Activated CD4-positive, alpha-beta memory T cell treated with anti-CD3 and anti-CD28 coated beads, Interleukin-2, amount 10 ng/mL, durations not matched to agents 7 days and 5 days (primary cell): ENCODE data around the gene NAPA. TPM values are rescaled to one million over a fixed set of nuclear protein-coding genes. Genes with fewer than 3 reads are reported as not detected.

ENCODE experiments used
- CTCF ChIA-PET: fragments of 350-600 bp; sonication (Branson Sonifier 250); formaldehyde crosslinking; loops from one replicate; lab custom pipeline; 2021; ENCODE audit warnings: antibody characterized with exemption, inconsistent platforms; lab: Charles Lee
- POLR2A ChIA-PET: fragments of 350-600 bp; sonication (Branson Sonifier 250); formaldehyde crosslinking; loops from one replicate; lab custom pipeline; 2021; ENCODE audit warnings: antibody characterized with exemption; lab: Charles Lee
- DNase-seq: peaks from one replicate; pipeline ENCODE4 v3.0.0-alpha.2; 2020
- H3K27ac Mint-ChIP-seq: one replicate; pipeline ENCODE4 v1.8.0; 2021; ENCODE audit warnings: mild to moderate bottlenecking, mixed read lengths
- H3K27me3 Mint-ChIP-seq: one replicate; pipeline ENCODE4 v1.8.0; 2021; ENCODE audit warnings: mixed read lengths
- H3K36me3 Mint-ChIP-seq: one replicate; pipeline ENCODE4 v1.8.0; 2021; ENCODE audit warnings: low read depth, mixed read lengths
- H3K4me1 Mint-ChIP-seq: one replicate; pipeline ENCODE4 v1.8.0; 2021; ENCODE audit warnings: mixed read lengths
- H3K4me3 Mint-ChIP-seq: one replicate; pipeline ENCODE4 v1.8.0; 2021; ENCODE audit warnings: mild to moderate bottlenecking, mixed read lengths
- H3K9me3 Mint-ChIP-seq: one replicate; pipeline ENCODE4 v1.8.0; 2021; ENCODE audit warnings: mixed read lengths
- total RNA-seq, 2 experiments: library from RNA; stranded (reverse); gene quantifications; one replicate each; pipeline ENCODE4 v1.2.3, GENCODE V29; 2021

NAPA gene
- total RNA-seq, 2 experiments from 2014 or later: 117 to 119 TPM

DNA sequence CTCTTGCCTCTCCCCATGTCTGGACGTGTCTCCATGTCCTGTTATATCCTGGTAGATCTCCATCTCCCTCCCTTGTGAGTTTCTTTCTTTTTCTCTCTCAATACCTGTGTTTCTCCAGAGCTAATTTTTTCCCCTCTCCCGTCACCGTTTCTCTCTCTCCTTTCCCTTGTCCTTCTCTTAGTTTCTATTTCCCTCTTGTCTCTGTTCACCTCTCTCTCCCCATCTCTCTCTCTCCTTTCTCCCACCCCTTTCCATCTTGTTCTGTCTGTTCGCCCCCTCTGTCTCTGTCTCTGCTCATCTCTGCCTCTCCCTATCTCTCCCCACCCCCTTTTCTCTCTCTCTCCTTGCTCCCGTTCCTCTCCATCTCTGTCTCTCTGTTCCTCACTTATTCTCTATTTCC lies 56.2 kb downstream of the NAPA start:
- POLR2A ChIA-PET: no interaction called here
- H3K27ac Mint-ChIP-seq: no peak overlapping the region
- CTCF ChIA-PET: no interaction called here

DNA sequence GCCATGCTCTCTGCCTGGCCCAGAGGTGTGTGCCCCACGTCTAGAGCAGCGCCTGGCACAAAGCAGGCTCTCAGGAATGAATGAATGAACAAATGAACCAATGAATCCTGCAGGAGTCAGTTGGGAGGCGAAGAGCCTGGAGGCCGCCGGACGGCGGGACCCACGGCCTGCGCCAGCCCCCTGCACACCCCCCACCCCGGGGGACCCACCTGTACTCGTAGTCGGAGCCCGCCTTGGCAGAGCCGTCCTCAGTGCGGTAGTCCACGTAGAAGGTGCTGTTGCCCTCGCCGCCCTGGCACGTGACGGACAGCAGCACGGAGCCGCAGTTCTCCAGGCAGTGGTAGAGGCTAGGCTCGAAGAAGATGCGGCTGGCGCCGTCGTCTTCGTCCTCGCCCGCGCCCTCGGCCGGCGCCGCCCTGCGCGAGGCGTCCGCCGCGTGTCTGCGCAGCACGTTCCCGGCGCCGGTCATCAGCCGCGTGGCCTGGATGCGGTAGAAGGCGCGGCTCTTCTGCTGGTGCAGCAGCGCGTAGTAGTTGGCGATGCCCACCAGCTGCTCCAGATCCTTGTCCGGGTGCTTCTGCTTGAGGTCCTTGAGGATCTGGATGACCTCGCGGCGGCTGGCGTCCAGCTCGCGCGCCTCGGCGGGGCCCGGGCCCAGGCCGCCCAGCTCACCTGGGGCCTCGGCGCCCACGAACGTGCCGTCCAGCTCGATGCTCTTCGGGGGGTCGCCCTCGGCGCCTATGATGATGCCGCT lies 58.0 kb downstream of the NAPA start:
- no peak for DNase-seq
- Mint-ChIP-seq H3K4me1 (no peaks in the 10 kb centered on the region), H3K36me3 (no peaks in the 10 kb centered on the region), H3K4me3 (no peak overlapping the region), H3K27me3 (peaks cover 28% of the 10 kb centered on the region), H3K9me3 (no peaks in the 10 kb centered on the region), H3K27ac (no peak overlapping the region)
- ChIA-PET POLR2A (no interaction called here), CTCF (interaction anchor here (1.5 kb wide), 1 partner anchor 20 kb away, joined by 8 read pairs; no protein-coding TSS in a partner anchor)

More for the DNA sequence above, 56.2 kb downstream of the NAPA start:
- Mint-ChIP-seq H3K9me3 (no peaks in the 10 kb centered on the region), H3K27me3 (peaks cover 30% of the 10 kb centered on the region), H3K4me1 (no peaks in the 10 kb centered on the region), H3K36me3 (no peaks in the 10 kb centered on the region), H3K4me3 (no peak overlapping the region)
- DNase-seq: no peak

- H3K4me1 Mint-ChIP-seq: peaks cover 22% of the 10 kb centered on the region
- peaks cover 54% of the 10 kb centered on the region for H3K27me3 Mint-ChIP-seq
- no peaks in the 10 kb centered on the region for H3K9me3 Mint-ChIP-seq
- DNase-seq: no peak
- ChIA-PET POLR2A (no interaction called here), CTCF (no interaction called here)
- no peaks in the 10 kb centered on the region for H3K36me3 Mint-ChIP-seq
- H3K4me3 Mint-ChIP-seq: no peak overlapping the region
- H3K27ac Mint-ChIP-seq: no peak overlapping the region
These were observed 64.4 kb downstream of the NAPA start for GRCh38 chr19:47450478-47450877.

DNA sequence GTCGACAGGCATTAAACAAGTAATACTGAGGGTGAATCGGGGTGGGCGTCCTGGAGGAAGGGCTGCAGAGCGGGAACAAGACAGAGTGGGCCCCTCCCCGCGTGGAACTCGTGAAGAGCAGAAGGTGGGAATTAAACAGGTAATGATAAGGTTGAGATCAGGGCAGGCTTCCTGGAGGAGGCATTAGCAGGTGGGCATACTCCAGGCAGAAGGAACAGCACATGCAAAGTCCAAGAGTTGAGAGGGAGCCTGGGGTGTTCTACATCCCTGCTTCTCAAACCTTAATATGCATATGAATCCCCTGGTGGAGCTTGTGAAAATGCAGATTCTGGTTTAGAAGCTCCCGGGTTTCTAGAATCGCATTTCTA lies 66.5 kb downstream of the NAPA start:
- no peaks in the 10 kb centered on the region for H3K9me3 Mint-ChIP-seq
- no peaks in the 10 kb centered on the region for H3K36me3 Mint-ChIP-seq
- peaks cover 41% of the 10 kb centered on the region for H3K4me1 Mint-ChIP-seq
- no peak for DNase-seq
- ChIA-PET CTCF (interaction anchor here (0.6 to 1.2 kb wide), 2 partner anchors 12 to 1394 kb away, joined by 3 to 4 read pairs; no protein-coding TSS in a partner anchor), POLR2A (interaction anchor here (0.9 kb wide), 1 partner anchor 14 kb away, joined by 3 read pairs; no protein-coding TSS in a partner anchor)
- H3K27me3 Mint-ChIP-seq: peaks cover 59% of the 10 kb centered on the region
- no peak overlapping the region for H3K4me3 Mint-ChIP-seq
- no peak overlapping the region for H3K27ac Mint-ChIP-seq

GRCh38 chr19:47447470-47448359 lies 67.1 kb downstream of the NAPA start:
- CTCF ChIA-PET: interaction anchor here (0.9 to 2.4 kb wide), 2 partner anchors 11 to 13 kb away, joined by 3 to 14 read pairs; no protein-coding TSS in a partner anchor
- peak; percentile 74 for DNase-seq
- no peak overlapping the region for H3K27ac Mint-ChIP-seq
- H3K27me3 Mint-ChIP-seq: peaks cover 66% of the 10 kb centered on the region
- peak overlapping the region; percentile 46 for H3K4me3 Mint-ChIP-seq
- H3K36me3 Mint-ChIP-seq: no peaks in the 10 kb centered on the region
- POLR2A ChIA-PET: interaction anchor here (0.9 to 1.2 kb wide), 2 partner anchors 15 to 36 kb away, joined by 3 to 8 read pairs; partner anchors contain the start of gene KPTN
- H3K4me1 Mint-ChIP-seq: peaks cover 45% of the 10 kb centered on the region
- H3K9me3 Mint-ChIP-seq: no peaks in the 10 kb centered on the region

GRCh38 chr19:47446534-47447469 lies 68.1 kb downstream of the NAPA start:
- H3K27me3 Mint-ChIP-seq: peaks cover 69% of the 10 kb centered on the region
- no peak overlapping the region for H3K27ac Mint-ChIP-seq
- peak overlapping the region; percentile 46 for H3K4me3 Mint-ChIP-seq
- CTCF ChIA-PET: interaction anchor here (0.9 to 2.4 kb wide), 5 partner anchors 10 to 37 kb away, joined by 3 to 14 read pairs (median 4); partner anchors contain the start of gene KPTN
- peak; percentile 45 for DNase-seq
- no peaks in the 10 kb centered on the region for H3K9me3 Mint-ChIP-seq
- POLR2A ChIA-PET: interaction anchor here (1.1 to 1.2 kb wide), 2 partner anchors 37 to 154 kb away, joined by 5 to 8 read pairs; partner anchors contain the start of gene KPTN
- H3K36me3 Mint-ChIP-seq: no peaks in the 10 kb centered on the region
- H3K4me1 Mint-ChIP-seq: peaks cover 45% of the 10 kb centered on the region

DNA sequence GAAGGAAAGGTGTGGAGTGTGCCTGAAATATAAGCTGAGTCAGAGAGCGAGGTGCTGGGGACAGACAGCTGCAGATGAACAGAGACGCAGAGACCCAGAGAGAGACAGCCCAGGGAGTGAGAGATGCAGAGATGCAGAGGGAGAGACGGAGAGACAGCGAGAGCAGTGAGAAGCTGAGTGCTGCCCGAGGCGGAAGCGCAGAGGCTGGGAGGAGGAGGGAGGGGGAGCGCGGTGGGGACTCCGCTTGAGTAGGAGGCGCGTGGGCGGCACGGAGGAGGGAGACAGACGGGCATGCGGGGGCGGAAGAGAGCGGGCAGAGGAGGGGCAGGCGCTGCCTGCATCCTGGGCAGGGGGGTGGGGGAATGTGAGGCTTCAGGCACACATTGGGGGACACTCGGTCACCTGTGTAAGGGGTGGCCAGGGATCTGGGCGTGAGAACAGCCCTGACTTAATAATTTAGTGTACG lies 68.9 kb downstream of the NAPA start:
- H3K36me3 Mint-ChIP-seq: no peaks in the 10 kb centered on the region
- H3K27me3 Mint-ChIP-seq: peaks cover 72% of the 10 kb centered on the region
- H3K4me1 Mint-ChIP-seq: peaks cover 45% of the 10 kb centered on the region
- peak; percentile 62 for DNase-seq
- H3K4me3 Mint-ChIP-seq: peak overlapping the region; percentile 50
- H3K27ac Mint-ChIP-seq: no peak overlapping the region
- ChIA-PET CTCF (interaction anchor here (1.0 to 2.4 kb wide), 4 partner anchors 9 to 38 kb away, joined by 4 to 14 read pairs (median 4); partner anchors contain the start of gene KPTN), POLR2A (interaction anchor here (1.1 kb wide), 1 partner anchor 155 kb away, joined by 5 read pairs; no protein-coding TSS in a partner anchor)
- H3K9me3 Mint-ChIP-seq: no peaks in the 10 kb centered on the region

GRCh38 chr19:47445527-47445926 lies 69.3 kb downstream of the NAPA start:
- Mint-ChIP-seq H3K27me3 (peaks cover 70% of the 10 kb centered on the region), H3K4me1 (peaks cover 45% of the 10 kb centered on the region), H3K36me3 (no peaks in the 10 kb centered on the region), H3K27ac (no peak overlapping the region), H3K4me3 (peak overlapping the region; percentile 50), H3K9me3 (no peaks in the 10 kb centered on the region)
- DNase-seq: no peak
- CTCF ChIA-PET: interaction anchor here (1.0 to 2.4 kb wide), 4 partner anchors 9 to 38 kb away, joined by 4 to 14 read pairs (median 4); partner anchors contain the start of gene KPTN
- POLR2A ChIA-PET: no interaction called here

GRCh38 chr19:47444388-47444821 lies 70.5 kb downstream of the NAPA start:
- Mint-ChIP-seq H3K27ac (no peak overlapping the region), H3K36me3 (no peaks in the 10 kb centered on the region), H3K9me3 (no peaks in the 10 kb centered on the region), H3K4me3 (no peak overlapping the region), H3K27me3 (peaks cover 67% of the 10 kb centered on the region), H3K4me1 (peaks cover 45% of the 10 kb centered on the region)
- DNase-seq: peak; percentile 32
- ChIA-PET CTCF (no interaction called here), POLR2A (no interaction called here)

GRCh38 chr19:47443331-47443730 lies 71.5 kb downstream of the NAPA start:
- Mint-ChIP-seq H3K27ac (no peak overlapping the region), H3K4me1 (peaks cover 46% of the 10 kb centered on the region), H3K27me3 (peaks cover 63% of the 10 kb centered on the region), H3K4me3 (no peak overlapping the region), H3K9me3 (no peaks in the 10 kb centered on the region), H3K36me3 (no peaks in the 10 kb centered on the region)
- ChIA-PET CTCF (no interaction called here), POLR2A (no interaction called here)
- no peak for DNase-seq

DNA sequence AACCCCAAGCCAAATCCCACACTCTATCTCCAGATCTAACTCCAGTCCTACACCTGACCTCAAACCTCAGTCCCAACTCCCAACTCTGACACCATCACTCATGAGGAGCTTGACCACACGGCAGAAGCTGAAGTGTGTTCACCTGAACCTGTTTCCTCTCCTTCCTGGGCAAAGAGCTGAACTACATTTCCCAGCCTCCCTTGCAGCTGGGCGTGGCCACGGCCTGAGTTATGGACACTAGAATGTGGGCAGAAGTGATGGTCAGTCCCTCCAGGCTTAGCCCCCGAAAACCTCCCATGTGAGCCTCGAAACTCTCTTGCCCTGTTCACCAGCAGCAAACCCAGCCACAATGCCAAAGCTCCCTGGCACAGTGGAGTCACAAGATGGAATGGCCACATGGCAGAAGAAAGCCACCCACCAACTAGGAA lies 76.1 kb downstream of the NAPA start:
- H3K36me3 Mint-ChIP-seq: no peaks in the 10 kb centered on the region
- no peak overlapping the region for H3K27ac Mint-ChIP-seq
- H3K27me3 Mint-ChIP-seq: peaks cover 45% of the 10 kb centered on the region
- H3K4me3 Mint-ChIP-seq: no peak overlapping the region
- DNase-seq: no peak
- ChIA-PET POLR2A (interaction anchor here (1.1 to 1.6 kb wide), 4 partner anchors 9 to 268 kb away, joined by 3 to 6 read pairs (median 4); partner anchors contain the start of gene NAPA), CTCF (interaction anchor here (1.3 to 7.5 kb wide), 4 partner anchors 46 to 267 kb away, joined by 3 to 154 read pairs (median 27); partner anchors contain the start of gene KPTN)
- H3K4me1 Mint-ChIP-seq: peaks cover 42% of the 10 kb centered on the region
- H3K9me3 Mint-ChIP-seq: no peaks in the 10 kb centered on the region
